ENCODE data around the gene ERMARD.
"Not testable (repeated sequence)": the region's sequence is repeated elsewhere in the genome, so short reads cannot be mapped to it uniquely, and the experiment has no call there.

ERMARD gene

DNA sequence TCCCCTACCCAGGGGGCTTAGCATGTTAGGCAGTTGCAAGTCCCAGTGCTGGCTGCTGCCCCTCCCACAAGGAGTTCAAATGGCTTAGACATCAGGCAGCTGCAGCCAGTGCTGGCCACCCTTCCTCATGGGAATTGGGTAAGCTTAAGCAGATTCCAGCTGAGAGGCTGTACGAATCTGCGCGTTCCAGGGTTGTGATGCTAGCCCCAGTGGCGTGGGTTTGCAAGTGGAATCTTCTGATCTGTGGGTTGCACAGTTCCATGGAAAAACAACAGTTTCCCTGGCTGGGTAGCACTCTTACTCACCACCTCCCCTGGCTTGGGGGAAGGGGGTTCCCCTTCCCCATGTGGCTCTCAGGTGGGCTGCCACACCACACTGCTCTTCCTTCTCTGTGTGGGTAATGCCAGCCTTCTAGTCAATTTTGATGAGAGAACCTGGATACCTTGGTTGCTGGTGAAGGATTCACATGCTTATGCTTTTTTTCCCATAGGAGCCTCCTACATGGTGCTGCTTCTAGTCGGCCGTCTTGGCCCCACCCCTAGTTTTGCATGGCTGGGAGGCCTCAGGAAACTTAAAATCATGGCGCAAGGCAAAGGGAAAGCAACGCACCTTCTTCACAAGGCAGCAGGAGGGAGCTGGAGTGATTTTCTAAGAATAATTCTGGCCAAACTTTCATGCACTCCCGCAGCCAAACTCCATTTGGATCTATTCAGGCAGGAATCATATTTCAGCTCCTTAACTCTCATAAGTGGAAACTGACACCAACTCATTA, 13.0 kb upstream of the ERMARD start:
- no peak for DNase-seq (ENCODE audit: low spot score)

GRCh38 chr6:169738976-169739529, 12.4 kb upstream of the ERMARD start:
- DNase-seq (ENCODE audit: low spot score) = peak; percentile 33

DNA sequence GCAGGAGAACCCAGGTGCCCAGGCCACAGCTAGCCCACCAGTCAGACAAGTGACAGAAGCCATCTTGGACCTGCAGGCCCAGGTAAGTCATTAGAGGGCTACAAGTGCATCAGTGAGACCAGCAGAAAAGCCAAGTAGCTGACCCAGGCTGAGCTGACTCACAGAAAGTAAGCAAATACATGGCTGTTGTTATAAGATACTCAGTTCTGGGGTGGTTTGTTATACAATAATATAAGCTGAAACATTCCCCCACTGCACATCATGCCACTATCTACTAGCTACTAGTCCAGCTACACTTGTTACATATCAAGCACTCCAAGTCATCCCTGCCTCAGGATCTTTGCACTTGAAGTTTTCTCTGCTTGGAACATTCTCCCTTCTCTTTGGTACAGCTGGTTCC, 10.1 kb upstream of the ERMARD start:
- no peak for DNase-seq (ENCODE audit: low spot score)

- no peak for DNase-seq (ENCODE audit: low spot score)
Observed at GRCh38 chr6:169745405-169745804, 6.0 kb upstream of the ERMARD start.

- DNase-seq (ENCODE audit: low spot score) = peak; percentile 70
Observed at GRCh38 chr6:169746556-169746955, 4.9 kb upstream of the ERMARD start.

DNA sequence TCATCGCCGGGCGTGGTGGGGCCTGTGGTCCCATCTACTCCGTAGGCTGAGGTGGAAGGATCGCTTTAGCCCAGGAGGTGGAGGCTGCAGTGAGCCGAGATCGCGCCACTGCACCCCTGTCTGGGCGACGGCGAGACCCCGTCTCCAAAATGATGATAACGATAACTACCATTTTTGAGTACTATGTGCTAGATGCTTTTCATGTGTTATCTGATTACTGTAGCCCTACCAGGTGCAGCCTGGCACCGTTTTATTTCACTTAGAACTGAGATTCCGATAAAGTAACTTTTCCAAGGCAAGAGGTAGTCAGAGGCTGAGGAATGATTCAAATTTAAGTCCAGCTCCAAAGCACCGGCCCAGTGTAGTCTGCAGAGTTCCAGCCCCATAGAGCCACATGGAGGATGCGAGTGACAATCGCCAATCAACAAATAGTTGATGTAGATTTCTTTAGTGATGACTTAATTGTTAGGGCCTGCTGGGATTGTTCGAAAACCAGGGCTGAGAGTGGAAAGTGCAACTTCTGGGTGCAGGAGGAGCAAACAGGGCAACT, 727 bp downstream of the ERMARD start:
- DNase-seq (ENCODE audit: low spot score) = no peak

DNA sequence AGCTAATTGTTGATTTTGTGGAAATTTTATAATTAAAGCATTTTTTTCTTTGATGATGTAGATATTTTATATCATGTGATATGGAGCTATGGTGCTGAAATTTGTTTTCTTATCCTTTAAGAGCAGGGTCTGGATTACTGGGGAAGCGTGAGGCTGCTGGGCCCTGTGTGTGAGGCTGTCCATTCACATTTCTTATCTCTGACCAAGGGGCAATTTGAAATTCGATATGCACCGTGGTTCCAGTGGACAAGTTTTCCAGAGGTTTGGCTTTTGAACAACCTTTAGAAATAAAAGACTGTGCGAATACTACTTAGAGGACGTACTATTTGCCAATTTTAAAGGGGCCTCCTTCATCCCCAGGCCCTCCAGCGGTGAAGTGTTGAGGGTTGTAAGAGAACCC, 3.7 kb downstream of the ERMARD start:
- no peak for DNase-seq (ENCODE audit: low spot score)

DNA sequence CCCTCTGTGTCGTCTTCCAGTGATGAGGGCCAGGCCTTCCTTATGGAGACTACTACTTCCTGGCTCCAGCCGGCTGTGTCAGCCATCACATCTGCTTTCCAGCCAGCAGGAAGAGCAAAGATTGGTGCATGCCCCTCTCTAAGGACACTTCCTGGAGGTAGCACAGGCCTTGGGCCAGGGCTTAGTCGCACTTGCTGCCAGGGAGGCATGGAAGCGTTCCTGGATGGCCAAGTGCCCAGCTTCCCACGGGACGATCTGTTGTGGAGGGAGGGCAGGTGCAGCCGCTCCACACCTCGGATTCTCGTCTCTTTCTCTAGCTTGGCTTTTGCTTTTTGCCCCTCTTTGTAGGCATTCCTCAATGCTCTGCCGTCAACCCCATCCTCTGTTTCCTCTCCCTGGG, 11.9 kb downstream of the ERMARD start:
- DNase-seq (ENCODE audit: low spot score) = no peak

DNA sequence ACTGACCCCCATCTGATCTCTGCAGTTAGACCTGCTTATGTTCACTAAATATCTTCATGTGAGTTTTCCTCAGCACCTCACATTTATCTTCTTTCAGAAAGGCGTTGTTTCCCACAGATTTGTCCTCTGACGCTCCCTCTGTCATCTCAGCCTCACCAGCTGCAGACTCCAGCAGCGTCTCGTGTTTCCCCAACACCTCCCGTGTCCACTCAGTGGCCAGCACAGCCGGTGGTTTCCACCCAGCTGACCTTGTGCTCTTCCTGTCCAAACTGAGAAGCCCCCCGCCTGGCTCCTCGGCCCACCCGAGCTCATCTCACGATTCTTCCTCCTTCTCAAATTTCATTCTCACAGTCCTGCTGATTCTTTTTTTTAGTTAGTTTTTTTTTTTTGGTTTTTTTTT, 12.5 kb downstream of the ERMARD start:
- no peak for DNase-seq (ENCODE audit: low spot score)

- not testable (repeated sequence) for DNase-seq (ENCODE audit: low spot score)
Observed at GRCh38 chr6:169765789-169766188, 14.4 kb downstream of the ERMARD start.

- no peak for DNase-seq (ENCODE audit: low spot score)
Observed at GRCh38 chr6:169766232-169766631, 14.8 kb downstream of the ERMARD start.

DNA sequence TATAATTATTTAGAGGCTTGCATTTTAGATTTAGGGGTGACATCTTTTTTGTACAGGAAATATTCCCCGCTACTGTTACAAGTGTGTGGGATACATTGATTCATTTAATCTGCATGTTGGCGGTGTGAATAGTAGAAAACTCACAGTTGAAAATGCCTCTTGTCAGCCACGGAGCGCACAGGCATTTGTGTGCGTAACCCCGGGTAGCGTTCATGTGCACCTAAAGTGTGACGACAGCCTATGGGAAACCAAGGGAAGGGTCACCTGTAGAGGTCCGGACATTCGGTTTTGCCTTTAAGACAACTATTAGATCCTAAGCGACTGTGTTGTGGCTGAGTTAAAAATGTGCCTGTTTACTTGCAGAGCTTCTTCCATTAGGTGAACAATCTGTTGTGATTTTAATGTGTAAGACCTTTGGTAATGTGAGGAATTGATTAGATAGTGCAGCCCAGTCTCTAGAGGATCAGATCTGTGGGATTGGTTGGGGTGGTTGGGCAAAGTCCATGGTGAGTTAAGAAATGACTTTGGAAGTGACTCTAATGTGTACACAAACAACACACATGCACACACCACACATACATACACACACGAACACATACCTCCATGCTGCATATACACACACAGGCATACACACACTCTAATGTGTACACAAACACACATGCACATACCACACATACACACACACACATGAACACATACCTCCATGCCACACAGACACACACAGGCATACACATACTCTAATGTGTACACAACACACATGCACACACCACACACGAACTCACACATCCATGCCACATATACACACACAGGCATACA, 15.7 kb downstream of the ERMARD start:
- no peak for DNase-seq (ENCODE audit: low spot score)

GRCh38 chr6:169774347-169774746, 22.9 kb downstream of the ERMARD start:
- DNase-seq (ENCODE audit: low spot score) = no peak

DNA sequence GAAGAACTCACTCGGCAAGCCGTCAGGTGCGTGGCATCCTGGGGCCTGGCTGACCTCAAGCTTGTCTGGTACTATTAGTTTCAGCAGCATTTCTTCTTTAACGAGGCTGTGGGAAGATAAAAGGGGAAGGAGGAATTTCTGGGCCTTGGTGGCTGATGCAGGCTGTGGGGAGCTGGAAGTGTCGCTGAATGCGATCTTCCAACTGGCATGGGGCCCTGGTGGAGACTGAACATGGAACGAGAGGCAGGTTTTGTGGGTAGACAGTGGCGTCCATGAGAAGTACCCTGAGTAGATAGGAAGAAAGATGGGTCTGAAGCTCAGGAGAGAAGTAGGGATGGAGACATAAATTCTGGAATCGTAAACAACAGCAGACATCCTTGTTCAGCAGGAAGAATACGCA, 23.9 kb downstream of the ERMARD start:
- no peak for DNase-seq (ENCODE audit: low spot score)

GRCh38 chr6:169776379-169776778, 25.0 kb downstream of the ERMARD start:
- DNase-seq (ENCODE audit: low spot score) = no peak

DNA sequence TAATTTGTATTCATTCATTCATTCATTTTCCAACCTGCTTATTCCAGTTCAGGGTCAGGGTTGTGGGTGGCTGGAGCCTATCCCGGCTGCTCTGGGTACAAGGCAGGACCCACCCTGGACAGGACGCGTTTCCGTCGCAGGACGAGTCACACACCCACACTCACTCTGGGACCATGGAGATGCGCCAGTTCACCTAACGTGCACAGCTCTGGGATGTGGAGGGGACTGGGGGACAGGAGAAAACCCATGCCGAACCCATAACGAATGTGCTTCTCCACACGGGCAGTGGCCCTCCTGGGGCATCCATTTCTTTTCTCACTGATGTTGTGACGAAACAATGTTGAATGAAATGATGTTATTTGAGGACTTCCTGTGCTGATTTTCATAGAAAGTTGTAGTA, 26.5 kb downstream of the ERMARD start:
- DNase-seq (ENCODE audit: low spot score) = no peak

DNA sequence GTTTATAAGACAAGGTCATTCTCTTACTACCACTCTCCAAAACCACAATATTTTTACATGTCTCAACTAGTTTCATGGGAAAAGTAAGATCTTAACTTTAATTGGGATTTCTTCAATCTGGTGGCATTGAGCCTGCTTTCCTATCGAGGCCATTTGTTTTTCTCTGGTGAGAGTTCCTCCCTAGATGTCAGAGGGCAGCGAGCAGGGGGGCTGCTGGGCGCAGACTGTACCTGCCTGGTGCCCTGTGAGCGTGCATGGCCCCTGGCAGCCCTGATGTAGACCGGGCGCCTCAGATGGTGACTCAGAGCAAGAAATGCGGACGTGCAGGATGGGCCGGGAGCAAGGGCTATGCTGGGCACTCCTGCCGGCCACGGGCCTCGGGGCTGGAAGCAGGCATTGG, 27.2 kb downstream of the ERMARD start:
- DNase-seq (ENCODE audit: low spot score) = no peak

DNA sequence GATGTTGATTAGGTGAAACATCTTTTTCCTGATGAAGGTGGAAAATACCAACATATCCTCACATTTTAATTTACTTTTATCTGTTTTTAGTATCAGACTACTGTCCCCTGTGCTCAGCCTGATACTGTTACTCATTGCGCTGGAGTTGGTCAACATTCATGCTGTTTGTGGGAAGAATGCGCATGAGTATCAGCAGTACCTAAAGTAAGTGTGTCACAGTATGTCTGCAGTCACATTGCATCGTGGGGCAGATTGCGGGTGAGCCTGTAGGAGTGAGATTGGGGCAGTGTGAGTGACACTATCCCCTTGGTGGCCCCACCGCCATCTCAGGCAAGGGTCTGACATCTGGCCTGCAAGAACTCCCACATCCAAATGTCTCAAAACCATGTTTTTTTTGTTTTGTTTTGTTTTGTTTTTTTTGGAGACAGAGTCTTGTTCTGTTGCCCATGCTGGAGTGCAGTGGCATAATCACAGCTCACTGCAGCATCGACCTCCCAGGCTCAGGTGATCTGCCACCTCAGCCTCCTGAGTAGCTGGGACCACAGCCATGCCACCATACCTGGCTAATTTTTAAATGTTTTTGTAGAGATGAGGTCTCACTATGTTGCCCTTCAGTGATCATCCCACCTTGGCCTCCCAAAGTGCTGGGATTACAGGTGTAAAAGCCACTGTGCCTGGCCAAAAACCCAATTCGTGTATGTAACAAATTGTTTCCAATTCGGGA, 27.8 kb downstream of the ERMARD start:
- no peak for DNase-seq (ENCODE audit: low spot score)

- DNase-seq (ENCODE audit: low spot score) = no peak
Observed at GRCh38 chr6:169779896-169780295, 28.5 kb downstream of the ERMARD start.

- no peak for DNase-seq (ENCODE audit: low spot score)
Observed at GRCh38 chr6:169780571-169781091, 29.2 kb downstream of the ERMARD start.

- DNase-seq (ENCODE audit: low spot score) = no peak
Observed at GRCh38 chr6:169782966-169783365, 31.5 kb downstream of the ERMARD start.

- DNase-seq (ENCODE audit: low spot score) = peak; percentile 41
Observed at GRCh38 chr6:169783401-169783800, 32.0 kb downstream of the ERMARD start.

Measured in kidney tubule cell (primary cell).